ENCODE measurements around the gene CD9. TPM values are rescaled to one million over a fixed set of nuclear protein-coding genes. Genes with fewer than 3 reads are reported as not detected.

Gene CD9
- polyA plus RNA-seq, 1 donor from 2014 or later = not detected

DNA sequence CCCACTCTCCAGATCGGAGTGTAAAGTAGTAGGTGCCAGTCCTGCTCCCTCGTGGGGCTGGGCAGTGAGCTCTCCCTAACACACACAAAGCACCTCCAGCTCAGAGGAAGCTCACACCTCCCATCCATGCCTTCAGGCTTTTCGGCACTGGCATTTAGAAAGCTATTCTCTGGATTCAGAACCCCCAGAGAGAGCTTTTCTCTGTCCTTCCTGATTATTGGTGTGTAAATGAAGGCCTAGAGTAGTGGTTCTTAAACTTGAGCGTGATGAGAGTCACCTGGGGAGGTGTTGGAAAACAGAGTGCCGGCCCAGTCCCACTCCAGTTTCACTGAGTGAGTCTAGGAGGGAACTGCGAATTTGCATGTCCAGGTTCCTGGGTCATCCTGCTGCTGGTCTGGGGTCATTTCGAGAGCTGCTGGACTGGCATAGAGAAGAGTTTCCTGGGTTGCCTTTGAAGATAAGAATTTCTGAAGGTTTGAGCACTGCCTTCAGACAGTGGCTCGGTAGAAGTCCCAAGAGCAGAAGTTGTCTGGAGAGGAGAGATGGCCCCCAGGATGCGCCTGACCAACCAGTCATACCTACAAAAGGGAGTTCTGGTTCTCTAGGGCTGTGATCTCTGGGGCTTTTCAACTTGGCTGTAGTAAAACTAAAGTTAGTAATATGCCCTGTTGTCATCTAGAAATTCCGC, 15.1 kb downstream of the CD9 start:
- Histone ChIP-seq H3K79me2 (replicated peaks; ENCODE audit: insufficient read depth, low read length) (no peaks in the 10 kb centered on the region), H4K20me1 (ENCODE audit: insufficient read depth) (no peaks in the 10 kb centered on the region), H3K4me2 (ENCODE audit: low read length) (no peak overlapping the region), H3K9me2 (ENCODE audit: insufficient read depth, low read length) (no peaks in the 10 kb centered on the region), H3K36me3 (ENCODE audit: insufficient read depth, low read length) (no peaks in the 10 kb centered on the region), H3F3A (ENCODE audit: insufficient read depth, low read length, poor library complexity, severe bottlenecking) (no peaks in the 10 kb centered on the region), H3K9ac (ENCODE audit: low read length) (no peak overlapping the region), H3K4me3 (ENCODE audit: low read length) (no peak overlapping the region), H3K9me3 (ENCODE audit: low read length) (no peaks in the 10 kb centered on the region), H2AFZ (ENCODE audit: low read depth, low read length) (no peak overlapping the region), H3K27ac (ENCODE audit: low read length) (no peak overlapping the region), H3K27me3 (ENCODE audit: insufficient read depth, low read depth, low read length) (no peaks in the 10 kb centered on the region)
- no peak for TF ChIP-seq SMC3 (conservative IDR thresholded peaks at IDR 0.05; ENCODE audit: poor library complexity)
- no peak for TF ChIP-seq MXI1 (conservative IDR thresholded peaks at IDR 0.05; ENCODE audit: poor library complexity, severe bottlenecking)
- TF ChIP-seq RAD21 (conservative IDR thresholded peaks at IDR 0.05) = no peak
- no peak for TF ChIP-seq EZH2 (IDR thresholded peaks at IDR 0.05; ENCODE audit: borderline replicate concordance, insufficient read depth, low read length, poor library complexity, severe bottlenecking)

DNA sequence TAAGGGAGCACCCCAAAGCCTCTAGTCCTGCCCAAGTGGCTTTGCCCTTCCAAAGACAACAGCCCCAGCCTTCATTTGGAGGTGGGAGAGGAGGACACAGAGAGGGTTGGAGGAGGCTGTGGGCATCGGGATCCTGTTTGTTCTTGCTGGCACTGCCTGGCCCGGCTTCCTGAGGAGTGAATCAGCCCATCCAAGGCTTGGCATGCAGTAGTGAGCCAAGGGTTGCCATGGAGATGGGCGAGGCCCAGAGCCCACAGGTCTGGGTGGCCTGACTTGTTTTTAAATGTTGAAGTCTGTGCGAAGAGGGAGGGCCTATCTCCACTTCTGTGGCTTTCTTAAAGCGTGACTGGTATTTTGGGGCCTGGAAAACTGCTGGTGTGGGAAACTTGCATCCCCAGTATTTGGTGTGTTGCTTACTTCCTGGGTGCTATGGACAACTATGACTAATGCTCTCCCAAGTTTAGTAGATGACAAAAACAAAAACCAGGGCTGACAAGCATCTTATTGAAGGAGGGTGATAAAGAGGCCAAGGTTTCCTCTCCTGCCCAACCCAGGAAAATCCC, 15.8 kb downstream of the CD9 start:
- Histone ChIP-seq H3K9me3 (ENCODE audit: low read length) (no peaks in the 10 kb centered on the region), H3K9me2 (ENCODE audit: insufficient read depth, low read length) (no peaks in the 10 kb centered on the region), H3K4me2 (ENCODE audit: low read length) (no peak overlapping the region), H3K36me3 (ENCODE audit: insufficient read depth, low read length) (no peaks in the 10 kb centered on the region), H3K27me3 (ENCODE audit: insufficient read depth, low read depth, low read length) (no peaks in the 10 kb centered on the region), H3K27ac (ENCODE audit: low read length) (no peak overlapping the region), H3F3A (ENCODE audit: insufficient read depth, low read length, poor library complexity, severe bottlenecking) (no peaks in the 10 kb centered on the region), H2AFZ (ENCODE audit: low read depth, low read length) (no peak overlapping the region), H4K20me1 (ENCODE audit: insufficient read depth) (no peaks in the 10 kb centered on the region), H3K9ac (ENCODE audit: low read length) (no peak overlapping the region), H3K4me3 (ENCODE audit: low read length) (no peak overlapping the region), H3K79me2 (replicated peaks; ENCODE audit: insufficient read depth, low read length) (no peaks in the 10 kb centered on the region)
- no peak for TF ChIP-seq EP300 (conservative IDR thresholded peaks at IDR 0.05; ENCODE audit: poor library complexity, severe bottlenecking)
- TF ChIP-seq, protein P1, sequence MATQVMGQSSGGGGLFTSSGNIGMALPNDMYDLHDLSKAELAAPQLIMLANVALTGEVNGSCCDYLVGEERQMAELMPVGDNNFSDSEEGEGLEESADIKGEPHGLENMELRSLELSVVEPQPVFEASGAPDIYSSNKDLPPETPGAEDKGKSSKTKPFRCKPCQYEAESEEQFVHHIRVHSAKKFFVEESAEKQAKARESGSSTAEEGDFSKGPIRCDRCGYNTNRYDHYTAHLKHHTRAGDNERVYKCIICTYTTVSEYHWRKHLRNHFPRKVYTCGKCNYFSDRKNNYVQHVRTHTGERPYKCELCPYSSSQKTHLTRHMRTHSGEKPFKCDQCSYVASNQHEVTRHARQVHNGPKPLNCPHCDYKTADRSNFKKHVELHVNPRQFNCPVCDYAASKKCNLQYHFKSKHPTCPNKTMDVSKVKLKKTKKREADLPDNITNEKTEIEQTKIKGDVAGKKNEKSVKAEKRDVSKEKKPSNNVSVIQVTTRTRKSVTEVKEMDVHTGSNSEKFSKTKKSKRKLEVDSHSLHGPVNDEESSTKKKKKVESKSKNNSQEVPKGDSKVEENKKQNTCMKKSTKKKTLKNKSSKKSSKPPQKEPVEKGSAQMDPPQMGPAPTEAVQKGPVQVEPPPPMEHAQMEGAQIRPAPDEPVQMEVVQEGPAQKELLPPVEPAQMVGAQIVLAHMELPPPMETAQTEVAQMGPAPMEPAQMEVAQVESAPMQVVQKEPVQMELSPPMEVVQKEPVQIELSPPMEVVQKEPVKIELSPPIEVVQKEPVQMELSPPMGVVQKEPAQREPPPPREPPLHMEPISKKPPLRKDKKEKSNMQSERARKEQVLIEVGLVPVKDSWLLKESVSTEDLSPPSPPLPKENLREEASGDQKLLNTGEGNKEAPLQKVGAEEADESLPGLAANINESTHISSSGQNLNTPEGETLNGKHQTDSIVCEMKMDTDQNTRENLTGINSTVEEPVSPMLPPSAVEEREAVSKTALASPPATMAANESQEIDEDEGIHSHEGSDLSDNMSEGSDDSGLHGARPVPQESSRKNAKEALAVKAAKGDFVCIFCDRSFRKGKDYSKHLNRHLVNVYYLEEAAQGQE (IDR thresholded peaks at IDR 0.05; ENCODE audit: borderline replicate concordance) = no peak
- TF ChIP-seq, protein P2, sequence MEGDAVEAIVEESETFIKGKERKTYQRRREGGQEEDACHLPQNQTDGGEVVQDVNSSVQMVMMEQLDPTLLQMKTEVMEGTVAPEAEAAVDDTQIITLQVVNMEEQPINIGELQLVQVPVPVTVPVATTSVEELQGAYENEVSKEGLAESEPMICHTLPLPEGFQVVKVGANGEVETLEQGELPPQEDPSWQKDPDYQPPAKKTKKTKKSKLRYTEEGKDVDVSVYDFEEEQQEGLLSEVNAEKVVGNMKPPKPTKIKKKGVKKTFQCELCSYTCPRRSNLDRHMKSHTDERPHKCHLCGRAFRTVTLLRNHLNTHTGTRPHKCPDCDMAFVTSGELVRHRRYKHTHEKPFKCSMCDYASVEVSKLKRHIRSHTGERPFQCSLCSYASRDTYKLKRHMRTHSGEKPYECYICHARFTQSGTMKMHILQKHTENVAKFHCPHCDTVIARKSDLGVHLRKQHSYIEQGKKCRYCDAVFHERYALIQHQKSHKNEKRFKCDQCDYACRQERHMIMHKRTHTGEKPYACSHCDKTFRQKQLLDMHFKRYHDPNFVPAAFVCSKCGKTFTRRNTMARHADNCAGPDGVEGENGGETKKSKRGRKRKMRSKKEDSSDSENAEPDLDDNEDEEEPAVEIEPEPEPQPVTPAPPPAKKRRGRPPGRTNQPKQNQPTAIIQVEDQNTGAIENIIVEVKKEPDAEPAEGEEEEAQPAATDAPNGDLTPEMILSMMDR (IDR thresholded peaks at IDR 0.05; ENCODE audit: poor library complexity, severe bottlenecking) = no peak
- TF ChIP-seq SMC3 (conservative IDR thresholded peaks at IDR 0.05; ENCODE audit: poor library complexity) = no peak
- TF ChIP-seq RAD21 (conservative IDR thresholded peaks at IDR 0.05) = no peak
- TF ChIP-seq POLR2AphosphoS5 (IDR thresholded peaks at IDR 0.05) = no peak
- no peak for TF ChIP-seq TAF1 (IDR thresholded peaks at IDR 0.05; ENCODE audit: low read depth)
- TF ChIP-seq EZH2 (IDR thresholded peaks at IDR 0.05; ENCODE audit: borderline replicate concordance, insufficient read depth, low read length, poor library complexity, severe bottlenecking) = no peak
- TF ChIP-seq MXI1 (conservative IDR thresholded peaks at IDR 0.05; ENCODE audit: poor library complexity, severe bottlenecking) = no peak
